ENCODE measurements around the gene INPP5F. TPM values are rescaled to one million over a fixed set of nuclear protein-coding genes. Genes with fewer than 3 reads are reported as not detected.

Gene INPP5F
- total and polyA plus RNA-seq, 10 of the 15 experiments (the other 5 are each of a cell fraction or from before 2014, with no cell fraction given): 6.0 to 49.3 (median 34.3) TPM

DNA sequence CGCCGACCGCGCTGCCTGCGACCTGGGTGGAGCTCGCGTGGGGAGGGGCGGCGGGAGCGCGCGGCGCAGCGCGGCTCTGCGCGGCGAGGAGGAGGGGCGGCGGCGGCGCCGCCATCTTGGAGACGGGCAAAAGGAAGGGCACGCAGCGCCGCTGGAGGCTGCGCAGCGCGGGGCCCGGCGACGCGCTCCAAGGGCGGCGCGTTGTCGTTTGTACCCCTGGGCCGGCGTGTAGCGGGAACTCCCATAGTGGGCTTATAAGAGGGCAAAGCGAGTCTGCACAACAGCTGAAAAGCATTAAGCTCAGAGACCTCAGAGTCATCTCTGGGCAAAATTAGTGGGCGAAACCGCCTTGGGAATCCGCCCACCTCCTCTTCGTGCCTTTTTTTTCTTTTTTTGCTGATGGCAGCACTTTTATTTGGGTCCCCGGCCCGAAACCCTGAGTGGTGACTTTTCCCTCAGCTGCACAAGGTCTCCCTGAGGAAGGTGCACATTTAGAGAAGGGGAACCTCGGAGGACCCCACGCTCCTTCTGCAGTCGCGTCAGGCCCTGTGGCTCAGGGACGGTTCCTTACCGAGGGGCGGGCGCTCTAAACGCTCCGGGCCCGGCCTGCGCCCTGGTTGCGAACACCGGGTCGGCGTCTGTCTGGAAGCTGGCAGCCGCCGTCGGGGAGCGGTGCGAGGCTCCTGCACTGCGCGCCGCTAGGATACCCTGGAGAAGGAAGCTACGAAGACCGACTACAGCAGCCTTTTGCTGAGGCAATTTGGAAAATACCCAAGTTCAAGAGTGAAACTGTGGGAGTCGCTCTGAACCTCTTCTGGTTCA, 147.2 kb downstream of the INPP5F start (continued):
- TF ChIP-seq CBFB (IDR thresholded peaks at IDR 0.05; ENCODE audit: low read depth) (no peak), ZBTB33 (IDR thresholded peaks at IDR 0.05) (no peak), CUX1 (IDR thresholded peaks at IDR 0.05; ENCODE audit: insufficient replicate concordance, low read depth, low read length) (no peak), NFYB (IDR thresholded peaks at IDR 0.05; ENCODE audit: insufficient read depth, low read depth, low read length) (no peak), STAT1 (conservative IDR thresholded peaks at IDR 0.05) (no peak; the same call in 1 of the 2 replicates), SUZ12 (IDR thresholded peaks at IDR 0.05; ENCODE audit: unreplicated experiment) (no peak), DPF2 (IDR thresholded peaks at IDR 0.05) (peak; percentile 58; the same call in 1 of the 2 replicates), RAD21 (IDR thresholded peaks at IDR 0.05; ENCODE audit: insufficient read depth, low read depth, low read length) (no peak), POU2F2 (IDR thresholded peaks at IDR 0.05; ENCODE audit: borderline replicate concordance, low read depth, low read length) (peak; percentile 36; the same call in 1 of the 3 replicates), SMAD1 (IDR thresholded peaks at IDR 0.05; ENCODE audit: low read depth, partially characterized antibody) (no peak), SIX5 (IDR thresholded peaks at IDR 0.05; ENCODE audit: low read depth, low read length, severe bottlenecking) (peak; percentile 77), MTA3 (IDR thresholded peaks at IDR 0.05; ENCODE audit: borderline replicate concordance, low read length) (no peak), KDM1A (IDR thresholded peaks at IDR 0.05; ENCODE audit: borderline replicate concordance) (no peak), CEBPB (IDR thresholded peaks at IDR 0.05; ENCODE audit: borderline replicate concordance in 1 of 2, low read depth in 2 of 2, low read length in 2 of 2) (no peak), FOXM1 (IDR thresholded peaks at IDR 0.05; ENCODE audit: low read depth, low read length) (no peak)
- TF ChIP-seq, protein P1, sequence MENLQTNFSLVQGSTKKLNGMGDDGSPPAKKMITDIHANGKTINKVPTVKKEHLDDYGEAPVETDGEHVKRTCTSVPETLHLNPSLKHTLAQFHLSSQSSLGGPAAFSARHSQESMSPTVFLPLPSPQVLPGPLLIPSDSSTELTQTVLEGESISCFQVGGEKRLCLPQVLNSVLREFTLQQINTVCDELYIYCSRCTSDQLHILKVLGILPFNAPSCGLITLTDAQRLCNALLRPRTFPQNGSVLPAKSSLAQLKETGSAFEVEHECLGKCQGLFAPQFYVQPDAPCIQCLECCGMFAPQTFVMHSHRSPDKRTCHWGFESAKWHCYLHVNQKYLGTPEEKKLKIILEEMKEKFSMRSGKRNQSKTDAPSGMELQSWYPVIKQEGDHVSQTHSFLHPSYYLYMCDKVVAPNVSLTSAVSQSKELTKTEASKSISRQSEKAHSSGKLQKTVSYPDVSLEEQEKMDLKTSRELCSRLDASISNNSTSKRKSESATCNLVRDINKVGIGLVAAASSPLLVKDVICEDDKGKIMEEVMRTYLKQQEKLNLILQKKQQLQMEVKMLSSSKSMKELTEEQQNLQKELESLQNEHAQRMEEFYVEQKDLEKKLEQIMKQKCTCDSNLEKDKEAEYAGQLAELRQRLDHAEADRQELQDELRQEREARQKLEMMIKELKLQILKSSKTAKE (IDR thresholded peaks at IDR 0.05; ENCODE audit: low read depth, poor library complexity, severe bottlenecking): peak; percentile 25
